RKO (cell line): Measurements from ENCODE around the gene PTGS2.

Experiments
- DNase-seq: peaks from one replicate; pipeline ENCODE4 v3.0.0-alpha.2; 2016; ENCODE audit warnings: low spot score

PTGS2 gene

DNA sequence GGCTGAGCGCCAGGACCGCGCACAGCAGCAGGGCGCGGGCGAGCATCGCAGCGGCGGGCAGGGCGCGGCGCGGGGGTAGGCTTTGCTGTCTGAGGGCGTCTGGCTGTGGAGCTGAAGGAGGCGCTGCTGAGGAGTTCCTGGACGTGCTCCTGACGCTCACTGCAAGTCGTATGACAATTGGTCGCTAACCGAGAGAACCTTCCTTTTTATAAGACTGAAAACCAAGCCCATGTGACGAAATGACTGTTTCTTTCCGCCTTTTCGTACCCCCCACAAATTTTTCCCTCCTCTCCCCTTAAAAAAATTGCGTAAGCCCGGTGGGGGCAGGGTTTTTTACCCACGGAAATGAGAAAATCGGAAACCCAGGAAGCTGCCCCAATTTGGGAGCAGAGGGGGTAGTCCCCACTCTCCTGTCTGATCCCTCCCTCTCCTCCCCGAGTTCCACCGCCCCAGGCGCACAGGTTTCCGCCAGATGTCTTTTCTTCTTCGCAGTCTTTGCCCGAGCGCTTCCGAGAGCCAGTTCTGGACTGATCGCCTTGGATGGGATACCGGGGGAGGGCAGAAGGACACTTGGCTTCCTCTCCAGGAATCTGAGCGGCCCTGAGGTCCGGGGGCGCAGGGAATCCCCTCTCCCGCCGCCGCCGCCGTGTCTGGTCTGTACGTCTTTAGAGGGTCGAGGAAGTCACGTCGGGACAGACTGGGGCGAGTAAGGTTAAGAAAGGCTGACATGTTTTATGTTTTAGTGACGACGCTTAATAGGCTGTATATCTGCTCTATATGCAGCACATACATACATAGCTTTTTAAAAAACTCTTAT, at the start of gene PTGS2:
PTGS2 (minus strand) TSS at position 179 of the 817 bp plus-strand sequence; CDS start at position 46, 133 bp downstream.
- DNase-seq = peak; percentile 87

- peak; percentile 67 for DNase-seq
These were observed 42.6 kb upstream of the PTGS2 start for GRCh38 chr1:186722711-186723309.

DNA sequence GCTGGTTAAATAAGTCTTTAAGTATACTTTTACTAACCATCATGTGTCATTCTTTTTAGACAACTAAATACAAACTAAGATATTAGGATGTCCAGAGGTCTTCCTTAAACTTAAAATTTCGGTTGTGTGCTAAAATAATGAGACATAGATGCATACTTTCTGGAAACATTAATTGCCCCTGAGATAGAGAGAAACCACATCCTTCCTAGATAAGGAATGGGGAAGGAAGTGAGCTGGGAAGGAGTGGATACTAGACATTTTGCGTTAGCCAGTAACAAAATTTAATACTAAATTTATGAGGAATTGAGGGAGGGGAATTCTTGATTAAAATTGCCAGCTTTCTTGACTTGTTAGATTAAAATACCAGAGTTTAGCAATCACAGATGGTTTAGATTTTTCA, 37.1 kb upstream of the PTGS2 start:
- no peak for DNase-seq

DNA sequence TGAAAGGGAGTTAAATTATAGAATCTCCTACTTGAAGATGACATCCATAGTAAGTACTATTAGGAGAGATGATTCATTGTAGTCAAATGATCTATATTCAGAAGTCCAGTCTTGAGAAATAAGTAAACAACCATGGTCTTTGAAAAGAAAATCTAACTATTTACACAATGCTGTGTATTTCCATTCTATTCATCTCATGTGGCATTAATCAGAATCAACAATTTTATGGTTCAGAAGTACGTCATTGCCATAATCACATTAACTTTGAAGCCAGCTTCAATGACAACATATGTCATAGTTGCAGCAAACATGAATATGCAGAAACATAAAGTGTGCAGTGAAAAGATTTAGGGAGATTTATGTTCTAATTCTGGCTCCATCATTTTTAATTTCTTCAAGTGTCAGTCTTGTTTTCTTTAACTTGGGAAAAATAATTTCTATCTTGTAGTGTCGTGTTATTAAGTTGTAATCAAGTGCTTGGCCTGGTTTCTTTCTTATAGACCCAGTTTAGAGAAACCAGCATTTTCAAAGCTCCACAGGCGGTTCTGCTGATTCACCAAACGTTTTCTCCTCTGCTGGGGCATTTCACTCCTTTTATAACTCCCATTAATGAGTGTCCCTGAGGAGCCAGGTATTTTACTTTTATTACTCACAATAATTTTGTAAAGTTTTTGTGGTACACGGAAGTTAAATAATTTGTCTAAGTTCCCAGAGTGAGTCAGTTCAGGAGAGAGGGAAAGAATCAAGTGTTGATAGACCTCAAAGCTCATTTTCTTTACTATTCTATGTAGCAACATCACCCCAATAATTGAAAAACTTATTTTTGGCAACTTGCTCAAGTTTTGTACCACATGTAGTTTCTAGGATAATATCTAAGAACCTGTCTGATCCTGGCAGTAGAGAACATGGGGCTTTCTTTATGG, 35.9 kb upstream of the PTGS2 start:
- no peak for DNase-seq

DNA sequence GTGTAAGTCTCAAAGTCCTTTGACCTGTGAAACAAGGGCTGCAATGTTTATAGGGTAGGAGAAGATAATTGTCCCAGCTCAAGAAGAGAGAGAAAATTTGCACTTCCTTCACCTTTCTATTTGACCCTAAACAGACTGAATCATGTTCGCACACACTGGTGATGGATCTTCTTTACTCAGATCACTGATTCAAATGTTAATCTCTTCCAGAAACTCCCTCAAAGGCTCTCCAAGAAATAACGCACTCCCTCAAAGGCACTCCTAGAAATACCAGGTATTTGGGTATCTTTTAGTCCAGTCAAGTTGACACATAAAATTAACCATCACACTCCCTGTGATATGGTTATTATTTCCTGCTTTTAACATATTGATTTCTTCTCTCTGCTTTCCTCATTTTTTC, 30.5 kb upstream of the PTGS2 start:
- no peak for DNase-seq

DNA sequence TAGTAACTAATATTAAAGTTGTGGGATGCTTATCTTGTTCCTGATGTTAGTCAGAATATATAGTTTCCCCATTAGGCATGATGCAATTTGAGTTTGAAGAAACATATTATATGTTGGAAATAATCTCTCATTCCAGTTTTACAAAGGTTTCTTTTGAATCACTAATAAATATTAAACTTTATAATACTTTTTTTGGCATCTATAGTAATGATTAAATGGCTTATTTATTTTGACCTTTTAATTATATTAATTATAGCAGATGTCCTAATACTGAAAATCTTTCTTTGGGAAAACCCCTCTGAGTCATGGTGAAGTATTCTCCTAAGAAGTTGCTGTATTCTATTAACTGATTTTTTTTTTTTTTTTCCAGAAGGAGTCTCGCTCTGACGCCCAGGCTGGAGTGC, 28.5 kb upstream of the PTGS2 start:
- DNase-seq = no peak

- DNase-seq = no peak
These were observed 23.1 kb upstream of the PTGS2 start for GRCh38 chr1:186703209-186703766.

GRCh38 chr1:186700722-186701121, 20.5 kb upstream of the PTGS2 start:
- DNase-seq = no peak

- DNase-seq = no peak
These were observed 19.3 kb upstream of the PTGS2 start for GRCh38 chr1:186699519-186699918.

DNA sequence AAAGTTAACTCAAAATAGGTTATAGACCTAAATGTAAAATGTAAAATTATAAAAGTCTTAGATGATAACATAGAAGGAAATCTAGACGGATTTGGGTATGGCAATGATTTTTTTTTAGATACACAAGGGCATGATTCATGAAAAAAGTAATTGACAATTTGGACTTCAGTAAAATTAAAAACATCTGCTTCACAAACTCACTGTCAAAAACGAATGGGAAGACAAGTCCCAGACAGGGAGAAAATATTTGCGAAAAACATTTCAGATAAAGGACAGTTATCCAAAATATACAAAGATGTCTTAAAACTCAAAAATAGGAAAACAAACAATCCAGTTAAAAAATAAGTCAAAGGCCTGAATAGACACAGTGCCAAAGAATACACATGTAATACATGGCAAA, 9.7 kb upstream of the PTGS2 start:
- DNase-seq = no peak

DNA sequence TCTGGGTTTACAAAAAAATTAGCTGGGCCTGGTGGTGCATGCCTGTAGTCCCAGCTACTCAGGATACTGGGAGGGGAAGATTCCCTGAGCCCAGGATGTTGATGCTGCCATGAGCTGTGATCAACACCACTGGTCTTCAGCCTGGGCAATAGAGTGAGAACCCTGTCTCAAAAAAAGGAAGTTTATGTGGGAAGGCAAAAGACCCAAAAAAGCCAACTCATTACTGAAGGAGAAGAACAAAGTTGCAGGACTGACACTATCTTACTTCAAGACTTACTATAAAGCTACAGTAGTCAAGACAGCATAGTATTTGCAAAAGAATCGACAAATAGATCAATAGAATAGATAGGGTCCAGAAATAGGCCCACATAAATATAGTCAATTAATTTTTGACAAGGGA, 9.2 kb upstream of the PTGS2 start:
- DNase-seq = no peak

- DNase-seq = no peak
These were observed 3.6 kb upstream of the PTGS2 start for GRCh38 chr1:186683652-186684410.

GRCh38 chr1:186682736-186683135, 2.5 kb upstream of the PTGS2 start:
- peak; percentile 11 for DNase-seq

GRCh38 chr1:186681801-186682200, 1.6 kb upstream of the PTGS2 start:
- DNase-seq = peak; percentile 78

DNA sequence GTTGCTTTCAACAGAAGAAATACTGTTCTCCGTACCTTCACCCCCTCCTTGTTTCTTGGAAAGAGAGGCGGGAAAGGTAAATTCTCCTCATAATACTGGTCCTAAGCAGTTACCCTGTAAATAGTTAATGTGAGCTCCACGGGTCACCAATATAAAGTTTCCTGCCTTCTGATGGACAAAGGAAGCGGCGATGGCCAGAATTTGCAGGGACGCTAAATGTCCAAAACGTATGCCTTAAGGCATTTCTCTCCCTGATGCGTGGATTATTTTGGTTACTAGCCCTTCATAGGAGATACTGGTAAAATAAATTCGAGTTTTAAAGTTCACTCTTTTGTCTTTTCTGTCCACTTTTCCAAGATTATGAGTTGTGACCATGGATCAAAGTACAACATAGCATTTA, 898 bp upstream of the PTGS2 start:
- DNase-seq = no peak

- no peak for DNase-seq
These were observed 339 bp downstream of the PTGS2 start for GRCh38 chr1:186679924-186680244.

DNA sequence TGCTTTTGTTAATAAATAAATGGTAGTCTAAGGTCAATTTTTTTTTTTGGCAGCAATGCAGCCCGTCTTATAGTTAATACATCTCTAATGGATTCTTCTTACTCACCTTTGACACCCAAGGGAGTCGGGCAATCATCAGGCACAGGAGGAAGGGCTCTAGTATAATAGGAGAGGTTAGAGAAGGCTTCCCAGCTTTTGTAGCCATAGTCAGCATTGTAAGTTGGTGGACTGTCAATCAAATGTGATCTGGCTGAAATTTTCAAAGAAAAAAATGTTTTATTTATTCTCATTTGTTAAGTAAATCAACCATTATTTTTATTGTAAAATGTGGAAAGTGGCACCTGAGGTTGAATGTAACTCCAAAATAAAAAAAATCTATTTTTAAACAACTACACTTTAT, 2.1 kb downstream of the PTGS2 start:
- DNase-seq = no peak

DNA sequence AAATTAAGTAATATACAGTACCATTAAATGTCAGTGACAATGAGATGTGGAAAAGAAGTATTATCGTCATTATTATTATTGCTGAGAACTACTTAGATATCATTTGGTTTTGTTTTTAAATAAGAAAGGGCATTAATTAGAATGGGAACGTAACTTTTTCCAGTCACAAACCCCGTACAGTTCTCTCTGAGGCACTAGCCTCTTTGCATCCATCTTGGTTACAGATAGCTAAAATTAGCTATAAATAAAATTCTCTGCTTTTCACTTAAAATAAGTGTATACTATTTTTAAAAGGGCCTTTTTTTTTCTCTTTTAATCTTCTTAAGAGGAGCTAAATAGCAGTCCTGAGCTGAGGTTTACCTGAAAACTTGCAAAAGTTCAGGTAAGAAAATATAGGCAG, 7.6 kb downstream of the PTGS2 start:
- no peak for DNase-seq

GRCh38 chr1:186672131-186672530, 8.1 kb downstream of the PTGS2 start:
- DNase-seq = no peak

DNA sequence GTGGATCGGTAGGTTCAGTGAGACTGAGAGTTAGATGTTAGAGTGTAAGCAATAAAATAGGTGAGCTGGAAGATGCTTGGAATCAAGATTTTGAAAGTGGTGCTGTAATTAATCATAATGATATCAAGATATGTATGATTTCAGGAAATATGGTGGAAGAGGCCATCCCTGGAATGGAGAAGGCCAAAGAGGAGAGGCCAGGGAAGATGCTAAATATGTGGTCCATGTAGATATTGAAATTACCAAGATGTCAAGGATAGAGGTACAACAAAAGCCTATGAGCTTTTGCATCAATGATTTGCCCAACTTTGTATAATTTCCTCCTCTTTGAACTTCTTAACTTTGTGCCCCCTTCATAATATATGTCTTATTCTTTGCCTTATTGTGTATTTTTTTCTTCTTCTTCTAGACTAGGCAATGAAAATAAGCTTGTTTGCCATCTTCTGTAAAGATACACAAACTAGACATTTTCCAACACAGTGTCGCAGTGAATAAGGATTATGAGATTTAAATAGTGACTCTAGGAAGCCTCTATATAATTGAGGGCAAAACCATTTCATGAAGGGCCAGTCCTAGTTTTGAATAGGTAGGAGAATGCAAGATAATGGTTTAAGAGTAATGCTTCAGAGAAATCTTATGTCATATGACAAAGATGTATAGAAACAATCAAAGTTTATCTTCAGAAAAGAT, 8.9 kb downstream of the PTGS2 start:
- no peak for DNase-seq
